ENCODE measurements around the gene SAFB2.

GRCh38 chr19:5665781-5666513 is 43.4 kb upstream of the SAFB2 start:
- TF ChIP-seq CTCF (IDR thresholded peaks at IDR 0.05) (no peak), POLR2A (IDR thresholded peaks at IDR 0.05) (no peak), EP300 (IDR thresholded peaks at IDR 0.05) (no peak)

All from gastroesophageal sphincter (tissue), 3 donors.